GM18526 (cell line): ENCODE measurements around the gene MTF1.

Experiments used
- POLR2A ChIP-seq: IDR thresholded peaks from 3 replicates; pipeline ENCODE4 v1.6.1; 2011; ENCODE audit not compliant: insufficient read length; ENCODE audit errors: extremely low read depth

MTF1 gene

DNA sequence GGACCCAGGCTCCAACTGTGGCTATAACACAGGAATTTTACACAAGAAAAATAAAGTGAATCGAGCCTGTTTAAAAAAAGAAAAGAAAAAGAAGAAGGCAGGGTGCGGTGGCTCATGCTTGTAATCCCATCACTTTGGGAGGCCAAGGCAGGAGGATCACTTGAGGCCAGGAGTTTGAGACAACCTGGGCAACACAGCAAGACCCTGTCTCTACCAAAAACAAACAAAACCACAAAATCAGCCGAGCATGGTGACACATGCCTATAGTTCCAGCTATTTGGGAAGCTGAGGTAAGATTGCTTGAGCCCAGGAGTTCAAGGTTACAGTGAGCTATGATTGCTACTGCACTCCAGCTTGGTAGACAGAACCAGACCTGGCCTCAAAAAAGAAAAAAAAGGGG lies 17.7 kb downstream of the MTF1 start:
- TF ChIP-seq POLR2A = no peak

DNA sequence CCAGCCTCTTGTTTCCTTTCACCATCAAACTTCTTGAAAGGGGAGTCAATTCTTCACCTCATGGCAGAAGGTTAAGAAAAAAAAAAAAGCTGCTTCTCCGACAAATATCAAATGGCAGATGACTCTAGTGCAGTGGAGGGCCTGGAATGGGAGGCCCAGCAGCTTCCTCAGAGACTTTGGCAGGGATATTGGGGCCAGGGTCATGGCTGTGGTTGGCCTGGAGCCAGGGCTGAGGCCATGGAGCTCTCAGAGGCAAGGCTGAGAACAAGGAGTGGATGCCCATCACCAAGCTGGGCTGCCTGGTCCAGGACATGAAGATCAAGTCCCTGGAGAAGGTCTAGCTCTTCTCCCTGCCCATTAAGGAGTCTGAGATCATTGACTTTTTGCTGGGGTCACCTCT lies 18.7 kb downstream of the MTF1 start:
- no peak for TF ChIP-seq POLR2A

DNA sequence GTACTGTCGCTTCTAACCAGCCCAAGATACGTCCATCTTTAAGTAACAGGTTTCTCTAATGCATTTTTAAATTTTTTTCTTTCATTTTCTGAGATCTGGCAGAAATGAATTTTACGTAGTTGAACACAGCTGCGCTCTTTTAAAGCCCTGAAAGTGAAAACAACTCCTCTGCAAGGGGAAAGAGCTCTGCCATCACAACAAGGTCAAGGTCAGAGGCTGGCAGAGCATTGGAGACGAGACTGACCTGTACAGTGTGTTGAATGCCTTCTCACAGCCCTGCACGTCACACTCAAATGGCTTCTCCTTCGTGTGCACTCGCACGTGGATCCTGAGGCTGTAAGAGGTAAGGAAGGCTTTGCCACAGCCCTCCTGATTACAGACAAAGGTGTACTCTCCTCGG lies 19.7 kb downstream of the MTF1 start:
- no peak for TF ChIP-seq POLR2A

DNA sequence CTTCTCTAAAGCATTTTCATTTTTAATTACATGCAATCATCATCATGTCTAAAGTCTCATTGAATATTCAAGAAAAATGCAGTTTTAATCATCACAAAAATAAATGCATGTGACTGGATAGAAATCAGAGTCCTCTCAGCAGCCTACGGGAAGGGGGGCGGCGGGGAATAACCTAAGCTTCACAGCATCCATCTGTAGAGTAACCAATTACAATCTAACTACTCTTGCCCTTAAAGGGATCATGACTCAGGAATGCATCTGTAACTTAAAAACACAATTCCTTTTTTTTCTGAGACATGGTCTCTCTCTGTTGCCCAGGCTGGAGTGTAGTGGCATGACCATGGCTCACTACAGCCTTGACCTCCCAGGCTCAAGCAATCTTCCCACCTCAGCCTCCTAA lies 22.6 kb downstream of the MTF1 start:
- TF ChIP-seq POLR2A = no peak

DNA sequence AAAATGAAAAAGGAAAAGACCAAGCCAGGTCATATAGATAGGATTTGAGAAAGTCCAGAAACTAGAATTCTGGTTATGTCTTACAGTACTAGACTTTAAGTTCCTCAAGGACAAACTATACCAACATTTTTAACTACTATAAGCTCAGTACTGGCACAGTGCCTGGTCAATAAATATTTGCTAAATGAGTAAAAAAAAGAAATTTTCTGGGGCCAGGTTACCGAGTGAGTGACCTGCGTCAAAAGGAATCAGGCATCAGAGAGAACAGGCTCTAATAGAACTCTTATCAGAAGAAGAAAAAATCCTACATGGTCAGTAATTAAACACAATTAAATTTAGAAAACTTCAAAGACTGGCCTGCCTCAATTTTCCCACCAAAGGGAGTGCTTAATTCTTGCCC lies 27.6 kb downstream of the MTF1 start:
- no peak for TF ChIP-seq POLR2A

DNA sequence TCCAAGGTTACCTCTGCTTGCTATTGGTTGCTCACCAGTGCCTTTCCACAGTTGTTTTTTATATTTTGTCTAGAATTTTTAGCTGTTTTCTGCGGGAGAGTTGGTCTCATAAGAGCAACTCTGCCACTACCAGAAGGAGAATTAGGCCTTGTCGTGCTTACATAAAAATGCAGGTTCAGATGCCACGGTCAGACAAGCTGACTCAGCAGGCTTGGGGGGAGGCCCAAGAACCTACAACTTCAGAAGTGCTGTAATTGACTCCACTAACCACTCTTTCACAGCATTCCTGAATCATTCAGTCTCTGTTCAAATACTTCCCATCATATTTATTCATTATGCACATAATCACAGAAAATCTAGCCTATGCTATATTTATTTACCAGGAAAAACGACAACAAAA lies 28.3 kb downstream of the MTF1 start:
- no peak for TF ChIP-seq POLR2A

DNA sequence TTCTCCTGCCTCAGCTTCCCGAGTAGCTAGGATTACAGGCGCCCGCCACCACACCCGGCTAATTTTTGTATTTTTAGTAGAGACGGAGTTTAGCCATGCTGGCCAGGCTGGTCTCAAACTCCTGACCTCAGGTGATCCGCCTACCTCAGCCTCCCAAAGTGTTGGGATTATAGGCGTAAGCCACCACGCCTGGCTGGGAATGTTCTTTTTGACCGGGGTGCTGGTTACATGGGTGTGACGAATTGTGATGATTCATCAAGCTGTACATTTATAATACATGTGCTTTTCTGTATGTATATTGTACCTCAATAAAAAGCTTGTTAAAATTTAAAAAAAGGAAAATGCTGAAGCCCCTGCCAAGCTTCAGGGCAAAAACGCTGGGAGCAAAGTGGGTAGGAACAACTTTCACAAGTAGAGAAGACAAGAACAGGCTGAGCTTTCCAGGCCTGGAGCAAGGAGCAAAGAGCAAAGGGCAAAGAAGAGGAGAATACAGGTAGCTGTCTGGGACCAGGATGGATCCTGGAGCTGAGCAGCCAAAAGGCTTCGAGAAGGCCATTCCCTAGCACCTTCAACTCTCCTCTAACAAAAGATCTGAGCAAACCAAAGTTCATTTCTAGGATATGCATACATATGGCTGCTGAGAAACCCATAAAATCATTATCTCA lies 30.9 kb downstream of the MTF1 start:
- TF ChIP-seq POLR2A = no peak

DNA sequence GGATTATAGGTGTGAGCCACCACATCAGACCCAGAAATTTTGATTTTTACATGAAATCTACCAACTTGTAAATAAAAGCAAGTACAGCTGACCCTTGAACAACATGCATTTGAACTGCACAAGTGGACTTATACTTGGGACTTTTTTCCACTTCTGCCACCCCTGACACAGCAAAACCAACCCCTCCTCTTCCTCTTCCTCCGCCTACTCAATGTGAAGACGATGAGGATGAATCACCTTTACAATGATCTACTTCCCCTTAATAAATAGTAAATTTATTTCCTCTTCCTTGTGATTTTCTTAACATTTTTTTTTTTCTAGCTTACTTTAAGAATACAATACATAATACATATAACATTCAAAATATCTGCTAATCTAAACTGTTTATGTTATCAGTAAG lies 33.9 kb downstream of the MTF1 start:
- no peak for TF ChIP-seq POLR2A

DNA sequence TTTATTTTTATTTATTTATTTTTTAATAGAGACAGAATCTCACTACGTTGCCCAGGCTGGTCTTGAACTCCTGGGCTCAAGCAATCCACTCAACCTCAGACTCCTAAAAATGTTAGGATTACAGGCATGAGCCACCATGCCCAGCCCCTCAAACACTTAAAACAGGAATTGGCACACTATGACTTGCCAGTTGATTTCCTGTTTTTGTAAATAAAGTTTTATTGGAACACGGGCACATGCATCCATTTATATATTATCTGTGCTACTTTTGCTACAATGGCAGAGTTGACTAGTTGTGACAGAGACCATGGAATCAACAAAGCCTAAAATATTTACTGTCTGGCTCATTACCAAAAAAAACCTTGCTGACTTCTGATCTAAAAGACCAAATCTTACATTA lies 35.4 kb downstream of the MTF1 start:
- TF ChIP-seq POLR2A = no peak

DNA sequence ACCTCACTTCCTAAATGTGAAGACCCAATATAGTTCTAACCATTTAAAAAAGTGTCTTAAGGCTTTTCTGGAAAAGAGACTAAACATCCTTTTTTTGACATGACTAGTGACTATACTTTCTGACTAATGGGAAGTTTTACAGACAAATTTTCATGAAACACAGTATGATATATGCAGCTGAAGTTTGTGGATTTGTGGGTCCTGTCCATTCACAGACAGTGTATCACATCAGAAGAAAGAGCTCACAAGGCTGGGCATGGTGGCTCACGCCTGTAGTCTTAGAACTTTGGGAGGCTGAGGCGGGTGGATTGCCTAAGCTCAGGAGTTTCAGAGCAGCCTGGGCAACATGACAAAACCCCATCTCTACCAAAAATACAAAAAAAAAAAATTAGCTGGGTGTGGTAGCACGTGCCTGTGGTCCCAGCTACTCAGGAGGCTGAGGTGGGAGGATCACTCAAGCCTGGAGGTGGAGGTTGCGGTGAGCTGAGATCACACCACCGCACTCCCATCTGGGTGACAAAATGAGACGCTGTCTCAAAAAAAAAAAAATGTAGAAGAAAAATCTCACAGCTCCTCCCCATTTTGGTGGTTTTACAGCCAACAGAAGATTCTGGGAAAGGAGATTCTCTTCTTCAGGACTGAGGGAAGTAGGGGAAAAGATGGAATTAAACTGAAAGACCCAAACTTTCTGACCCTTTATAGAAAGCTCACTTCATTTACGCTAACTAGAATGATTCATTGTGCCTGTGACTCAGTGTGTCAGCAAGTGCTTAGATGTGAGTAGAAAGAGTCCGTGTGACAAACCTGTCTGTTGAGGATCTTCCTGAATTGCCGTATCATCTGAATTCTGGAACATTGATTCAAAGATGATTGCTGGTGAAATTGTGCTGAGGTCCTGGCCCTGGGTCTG lies 36.2 kb downstream of the MTF1 start:
- no peak for TF ChIP-seq POLR2A

DNA sequence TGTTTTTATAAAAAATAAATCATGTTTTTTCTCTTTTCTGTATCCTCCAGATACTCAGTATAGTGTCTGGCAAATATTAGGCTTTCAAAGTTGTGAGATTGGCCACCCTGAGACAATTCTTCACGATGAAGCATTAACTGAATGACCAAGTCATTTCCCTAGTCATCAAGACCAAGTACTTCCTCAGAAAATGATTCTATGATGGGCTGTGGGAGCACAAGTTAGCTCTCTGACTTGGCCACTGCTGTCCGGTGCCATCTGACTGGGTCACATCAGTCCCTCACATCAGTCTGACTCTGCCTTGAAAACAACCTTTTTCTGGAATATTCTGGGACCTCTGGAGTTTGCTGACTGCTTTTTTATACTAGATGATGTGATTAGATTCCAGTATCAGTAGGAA lies 37.9 kb downstream of the MTF1 start:
- TF ChIP-seq POLR2A = no peak

DNA sequence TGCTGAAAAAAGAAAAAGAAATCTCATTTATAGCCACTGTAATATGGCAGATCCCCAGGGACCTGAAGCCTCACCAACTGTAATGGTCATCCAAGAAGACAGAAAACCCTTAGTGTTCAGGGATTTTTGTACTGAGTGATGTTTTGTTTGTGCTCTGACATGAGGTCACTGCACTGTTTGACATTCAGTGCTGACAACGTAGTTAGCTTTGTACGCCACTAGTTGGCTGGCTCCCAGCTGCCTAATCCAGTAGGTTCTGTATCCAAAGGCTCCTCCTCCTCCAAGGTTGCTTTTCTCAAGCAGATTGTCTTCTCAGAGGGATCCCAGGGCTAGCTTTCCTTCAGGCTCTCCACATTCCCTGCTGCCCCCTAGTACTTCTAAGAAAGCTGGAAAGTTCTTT lies 41.9 kb downstream of the MTF1 start:
- no peak for TF ChIP-seq POLR2A

DNA sequence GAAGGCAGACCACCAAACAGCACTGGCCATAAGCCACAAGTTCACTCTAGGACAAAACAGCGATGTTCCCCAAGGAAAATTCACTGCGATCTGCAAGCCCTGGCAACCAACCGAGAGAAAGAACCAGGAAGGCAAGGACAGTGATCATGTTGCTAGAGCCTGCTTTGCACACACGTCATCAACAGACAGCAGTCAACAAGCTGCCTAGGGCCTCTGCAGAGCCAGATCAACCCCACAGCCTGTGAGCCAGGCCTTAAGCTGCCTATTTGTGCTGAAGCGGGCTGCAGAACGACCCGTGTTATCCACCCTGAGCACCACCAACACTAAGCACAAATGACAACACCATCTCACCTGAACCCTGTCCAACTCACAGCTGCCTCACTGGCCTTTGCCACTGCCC lies 45.1 kb downstream of the MTF1 start:
- TF ChIP-seq POLR2A = no peak

DNA sequence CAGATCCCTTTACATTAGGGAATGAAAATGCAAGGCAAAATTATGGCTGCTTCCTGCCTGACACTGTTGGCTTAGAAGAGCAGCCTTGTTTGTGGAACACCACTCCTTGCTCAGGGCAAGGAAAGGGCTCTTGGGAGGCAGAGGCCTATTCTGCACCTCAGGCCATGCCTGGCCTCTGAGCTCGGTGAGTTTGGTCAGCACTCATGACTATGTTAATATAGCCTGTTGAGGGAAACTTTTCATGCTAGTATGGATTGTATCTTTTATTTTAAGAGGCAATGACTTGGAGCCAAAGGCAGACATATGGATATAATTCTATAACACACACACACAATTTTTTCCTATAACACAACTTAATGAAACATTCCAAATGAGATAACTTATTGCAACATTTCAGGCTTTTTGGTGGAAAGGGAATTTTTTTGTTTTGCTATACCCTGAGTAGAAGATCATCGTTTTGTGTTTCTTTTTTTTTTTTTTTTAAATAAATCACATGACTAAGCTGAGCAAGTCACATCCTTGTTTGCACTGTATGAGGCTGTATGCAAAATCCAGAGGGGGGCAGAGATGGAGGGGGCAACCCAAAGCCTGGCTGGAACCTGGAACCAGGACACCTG lies 45.8 kb downstream of the MTF1 start:
- TF ChIP-seq POLR2A = no peak

DNA sequence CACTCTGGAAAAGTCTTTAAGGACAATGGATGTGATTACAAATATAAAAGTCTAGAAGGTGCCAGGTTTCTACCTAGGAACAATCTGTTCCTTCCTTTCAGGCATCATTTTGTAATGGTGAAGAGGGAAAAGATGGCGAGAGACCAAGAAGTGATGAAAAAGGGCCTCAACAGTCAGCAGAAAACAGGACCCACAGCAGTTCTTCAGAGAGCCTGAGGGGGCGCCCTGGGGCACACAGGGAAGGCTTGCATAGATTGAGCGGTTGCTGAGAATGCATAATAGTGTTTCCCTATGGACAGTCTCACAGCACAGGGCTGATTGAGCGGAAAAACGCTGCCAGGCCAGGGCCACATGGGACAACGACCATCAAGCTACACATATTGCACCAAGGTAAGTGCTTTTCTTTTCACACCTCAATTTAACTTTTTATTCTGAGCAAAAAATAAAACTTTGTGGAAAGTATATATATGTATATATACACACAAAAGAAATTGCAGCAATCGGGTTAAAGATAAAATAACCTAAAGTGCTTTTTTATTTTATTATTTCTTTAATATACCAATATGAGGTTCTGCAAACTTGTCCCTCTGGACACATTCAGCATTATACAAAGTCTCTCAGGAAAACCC lies 48.3 kb downstream of the MTF1 start:
- TF ChIP-seq POLR2A = no peak

DNA sequence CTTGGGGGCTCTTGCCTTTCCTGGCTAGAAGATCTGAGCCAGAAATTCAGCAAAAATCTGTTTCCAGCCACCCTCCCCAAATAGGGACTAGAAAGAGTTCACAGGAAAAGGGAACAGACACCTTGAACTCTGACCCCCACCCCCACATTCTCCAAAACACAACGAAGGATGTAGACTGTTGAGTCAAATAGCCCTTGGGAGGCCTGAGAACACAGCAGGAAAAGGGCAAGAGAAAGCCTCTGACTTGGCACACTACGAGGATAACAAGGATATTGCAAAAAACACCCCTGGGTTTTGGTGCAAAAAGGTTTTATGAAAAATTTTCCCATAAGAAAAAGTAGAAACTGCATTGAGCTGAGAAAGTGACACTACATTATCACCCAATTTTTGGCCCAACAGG lies 49.5 kb downstream of the MTF1 start:
- no peak for TF ChIP-seq POLR2A
